K562 (cell line): Measurements from ENCODE around the gene KRTAP10-4. TPM values are rescaled to one million over a fixed set of nuclear protein-coding genes. Genes with fewer than 3 reads are reported as not detected.

Source experiments
- ATAC-seq: fragments of 200-7000 bp; cut with Tn5 transposase; 3 replicates; pipeline ENCODE4 v1.9.1; 2020; ENCODE audit warnings: moderate library complexity
- BruUV-seq: library from RNA; stranded (reverse); fragments of 400-500 nt; replicated peaks from 2 replicates; lab custom pipeline; 2021; lab: Mats Ljungman, UMichigan
- CTCF ChIA-PET: fragments of 300-600 bp; formaldehyde crosslinking; extraction: SDS; loops from one replicate; lab custom pipeline; 2021; ENCODE audit warnings: low intra/inter-chr PET ratio; lab: Yijun Ruan, JAX
- POLR2A ChIA-PET: fragments of 300-600, 350-650 bp; sonication (Branson Sonifier 250); formaldehyde crosslinking; extraction: SDS; loops from one replicate; lab custom pipeline; 2021; ENCODE audit warnings: antibody characterized with exemption, inconsistent platforms; lab: Yijun Ruan, JAX
- DNase-seq, 4 experiments: peaks; one replicate each; pipeline versions ENCODE4 v3.0.0 to v3.0.0-alpha.2; 2011 to 2018; ENCODE audit warnings: low spot score in 3 of 4, mixed read lengths in 3 of 4; ENCODE audit errors: extremely low read depth in 1 of 4
- FAIRE-seq: peaks from 2 replicates; lab custom pipeline; 2011; peaks lifted over from hg19 to GRCh38; lab: Jason Lieb, UNC
- H2AFZ ChIP-seq: 2 replicates; pipeline ENCODE4 v1.6.0; 2011; ENCODE audit warnings: low read depth, low read length, control low read depth, inconsistent platforms
- H3K27ac ChIP-seq: fragments of 200-600 bp; 3 replicates; pipeline ENCODE4 v1.8.0; 2011; ENCODE audit warnings: low read depth, mild to moderate bottlenecking, control low read depth, inconsistent platforms, low read length, moderate library complexity, mixed read lengths; ENCODE audit errors: extremely low read depth
- H3K27me3 ChIP-seq, 2 experiments: fragments of 300-600 bp in 1 of 2; 2 replicates in 1 of 2; 3 replicates in 1 of 2; pipeline versions ENCODE4 v1.6.0 to v1.8.0; 2011; ENCODE audit warnings: inconsistent platforms in 2 of 2, low read length in 2 of 2, mild to moderate bottlenecking in 1 of 2, mixed read lengths in 1 of 2, moderate library complexity in 1 of 2; ENCODE audit not compliant: control insufficient read depth in 2 of 2, insufficient read depth in 2 of 2
- H3K36me3 ChIP-seq: fragments of 300-600 bp; 3 replicates; pipeline ENCODE4 v1.8.0; 2011; ENCODE audit warnings: mild to moderate bottlenecking, low read length, inconsistent platforms; ENCODE audit not compliant: control insufficient read depth, insufficient read depth
- H3K4me1 ChIP-seq, 2 experiments: fragments of 200-600 bp in 1 of 2; replicated peaks in 1 of 2; 2 replicates in 1 of 2; 3 replicates in 1 of 2; pipeline versions ENCODE4 v1.5.1 to v1.8.0; 2011; ENCODE audit warnings: inconsistent platforms in 2 of 2, low read length in 2 of 2, mild to moderate bottlenecking in 1 of 2, mixed read lengths in 1 of 2, moderate library complexity in 1 of 2; ENCODE audit not compliant: control insufficient read depth in 2 of 2, insufficient read depth in 2 of 2
- H3K4me2 ChIP-seq: 2 replicates; pipeline ENCODE4 v1.6.1; 2011; ENCODE audit warnings: low read length, control low read depth, inconsistent platforms, mixed read lengths; ENCODE audit not compliant: insufficient read depth
- H3K4me3 ChIP-seq: fragments of 200-600 bp; sonication (generic), shearing (Covaris generic); 2 replicates; pipeline ENCODE4 v1.5.1; 2016; ENCODE audit warnings: control low read depth, inconsistent platforms
- H3K79me2 ChIP-seq: fragments of 200-600 bp; 3 replicates; pipeline ENCODE4 v1.8.0; 2011; ENCODE audit warnings: low read length, inconsistent platforms; ENCODE audit not compliant: control insufficient read depth, insufficient read depth
- H3K9ac ChIP-seq, 2 experiments: 2 replicates each; pipeline versions ENCODE4 v1.6.0 to v1.6.1; 2011; ENCODE audit warnings: low read depth in 2 of 2, low read length in 2 of 2, control low read depth in 1 of 2, inconsistent platforms in 1 of 2, mild to moderate bottlenecking in 1 of 2, mixed read lengths in 1 of 2; ENCODE audit not compliant: insufficient read depth in 1 of 2
- H3K9me1 ChIP-seq: one replicate; pipeline ENCODE4 v1.6.0; 2011; ENCODE audit warnings: inconsistent platforms, mild to moderate bottlenecking, low read length, moderate library complexity; ENCODE audit not compliant: control insufficient read depth, insufficient read depth
- H3K9me3 ChIP-seq: replicated peaks from 2 replicates; pipeline ENCODE4 v1.5.1; 2011; ENCODE audit warnings: low read depth, low read length, inconsistent platforms; ENCODE audit not compliant: control insufficient read depth, insufficient read depth
- H4K20me1 ChIP-seq: replicated peaks from 2 replicates; pipeline ENCODE4 v1.6.1; 2011; ENCODE audit warnings: low read length, inconsistent platforms, mixed read lengths; ENCODE audit not compliant: control insufficient read depth, insufficient read depth
- BRCA1 ChIP-seq, 2 experiments: fragments of 450-650 bp in 1 of 2; sonication (generic) in 1 of 2; formaldehyde crosslinking in 1 of 2; IDR thresholded peaks; 2 replicates each; pipeline versions ENCODE4 v1.5.0 to v1.6.1; 2017 to 2020; ENCODE audit warnings: mild to moderate bottlenecking in 1 of 2, missing genetic modification reagents in 1 of 2
- FOSL1 ChIP-seq: fragments of 200-800 bp; sonication (Bioruptor generic); conservative IDR thresholded peaks from 2 replicates; pipeline ENCODE4 v1.6.1; 2016; ENCODE audit warnings: missing genetic modification characterization, missing compliant biosample characterization
- JUNB ChIP-seq: fragments of 450-650 bp; formaldehyde crosslinking; conservative IDR thresholded peaks from 2 replicates; pipeline ENCODE4 v1.4.0; 2020; ENCODE audit warnings: mild to moderate bottlenecking
- JUND ChIP-seq, 2 experiments: IDR thresholded peaks; 2 replicates in 1 of 2; 3 replicates in 1 of 2; pipeline ENCODE4 v1.6.1; 2011; ENCODE audit warnings: borderline replicate concordance in 2 of 2, low read depth in 2 of 2, low read length in 2 of 2, improper control_type of control experiment in 1 of 2, missing biosample characterization in 1 of 2, missing genetic modification characterization in 1 of 2, missing genetic modification reagents in 1 of 2
- ZNF274 ChIP-seq: IDR thresholded peaks from 2 replicates; pipeline ENCODE4 v1.6.1; 2011; ENCODE audit warnings: low read depth, mild to moderate bottlenecking, low read length, moderate library complexity, borderline replicate concordance
- WGBS: fragments of 100-300 bp; shearing (Covaris generic); methylation state at CpG from one replicate; pipeline ENCODE4 v1.1.6; 2016; ENCODE audit warnings: low coverage, mixed read lengths; ENCODE audit not compliant: insufficient coverage; ENCODE audit errors: missing lambda C conversion rate; 5-methylcytosine and 5-hydroxymethylcytosine counted together
- in situ Hi-C: fragments of 300-500 bp; cut with MboI; formaldehyde crosslinking; loops from 4 replicates; pipeline ENCODE4 v1.15.0; 2018; ENCODE audit warnings: inconsistent platforms, mixed read lengths
- intact Hi-C: fragments of 100-400 bp; cut with micrococcal nuclease; formaldehyde crosslinking; loops from 2 replicates; pipeline ENCODE4 v1.14.2; 2022
- polyA plus RNA-seq, 8 experiments: library from polyadenylated mRNA; depleted of rRNA in 4 of 8; stranded (reverse) in 5 of 8; unstranded in 3 of 8; fragments of >200 nt; fragmentation: Nextera tagmentation in 2 of 8; fragmentation: Illumina TruSeq in 1 of 8; extraction: Ambion mirVana in 2 of 8; extraction: Trizol in 1 of 8; gene quantifications; 2 replicates each; pipeline versions ENCODE4 v1.2.1 to v1.2.3, GENCODE V29; 2011 to 2014; ENCODE audit warnings: inconsistent platforms in 1 of 8, missing spikeins in 1 of 8
- total RNA-seq, 7 experiments: library from RNA; depleted of rRNA in 6 of 7; stranded (reverse); fragments of >200 nt in 6 of 7; fragmentation: Illumina TruSeq in 2 of 7; extraction: Trizol in 2 of 7; gene quantifications; 2 replicates each; pipeline versions ENCODE4 v1.2.1 to v1.2.3, GENCODE V29; 2011 to 2021; ENCODE audit warnings: low replicate concordance in 1 of 7
- TF ChIP-seq, protein P1 (sequence below), 2 experiments: fragments of 450-650 bp in 1 of 2; sonication (generic) in 1 of 2; formaldehyde crosslinking in 1 of 2; IDR thresholded peaks in 1 of 2; conservative IDR thresholded peaks in 1 of 2; 2 replicates each; pipeline versions ENCODE4 v1.6.1 to v1.8.1; 2016 to 2023; ENCODE audit warnings: mild to moderate bottlenecking in 2 of 2, moderate library complexity in 2 of 2, inconsistent platforms in 1 of 2, missing genetic modification reagents in 1 of 2

Gene KRTAP10-4
- total and polyA plus RNA-seq, 9 of the 15 experiments (the other 6 are each of a cell fraction or from before 2014, with no cell fraction given) = not detected

DNA sequence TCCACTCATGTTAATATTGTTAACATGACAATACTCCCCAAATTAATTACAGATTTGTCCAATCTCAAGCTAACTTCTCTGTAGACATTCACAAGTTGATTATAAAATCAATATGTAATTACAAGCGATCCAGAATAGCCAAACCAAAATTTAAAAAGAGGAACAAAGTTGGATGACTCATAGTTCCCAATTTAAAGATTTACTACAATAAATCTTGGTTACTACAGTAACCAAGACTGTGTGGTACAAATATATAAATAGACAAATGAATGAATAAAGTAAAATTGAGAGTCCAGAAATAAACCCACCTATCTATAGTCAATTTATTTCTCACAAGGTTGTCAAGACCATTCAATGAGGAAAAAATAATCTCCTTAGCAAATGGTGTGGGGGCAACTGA lies 7.1 kb upstream of the KRTAP10-4 start:
- H3K4me1 ChIP-seq = peaks cover 0 to 13% of the 10 kb centered on the region in 2 experiments; a peak in 1 of 5 replicates
- H4K20me1 ChIP-seq = no peaks in the 10 kb centered on the region
- TF ChIP-seq JUNB (CRISPR knock-in tag) = no peak
- TF ChIP-seq BRCA1 (IDR thresholded peaks at IDR 0.05) = no peak
- no peak for TF ChIP-seq BRCA1 (CRISPR knock-in tag; IDR thresholded peaks at IDR 0.05)
- TF ChIP-seq JUND (IDR thresholded peaks at IDR 0.05; ENCODE audit: borderline replicate concordance, low read depth, low read length) = peak; percentile 38; the same call in 1 of the 2 replicates
- TF ChIP-seq JUND (tag; IDR thresholded peaks at IDR 0.05; ENCODE audit: borderline replicate concordance, low read depth, low read length) = 0 out of 3 replicates have a peak, but pooled peaks have one; percentile 39
- TF ChIP-seq, protein P1, sequence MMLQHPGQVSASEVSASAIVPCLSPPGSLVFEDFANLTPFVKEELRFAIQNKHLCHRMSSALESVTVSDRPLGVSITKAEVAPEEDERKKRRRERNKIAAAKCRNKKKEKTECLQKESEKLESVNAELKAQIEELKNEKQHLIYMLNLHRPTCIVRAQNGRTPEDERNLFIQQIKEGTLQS (IDR thresholded peaks at IDR 0.05) = peak; percentile 55; the same call in 1 of the 2 replicates
- TF ChIP-seq, protein P1 (CRISPR knock-in tag; conservative IDR thresholded peaks at IDR 0.05) = no peak
- TF ChIP-seq ZNF274 = no peak
- peak; percentile 81 for TF ChIP-seq FOSL1 (tag)
- no peak overlapping the region for H3K4me3 ChIP-seq
- H3K9ac ChIP-seq = no peak overlapping the region
- no peak overlapping the region for H2AFZ ChIP-seq
- no peak overlapping the region for H3K27ac ChIP-seq
- H3K36me3 ChIP-seq = no peaks in the 10 kb centered on the region
- WGBS = 4% methylated on average over 1 of the region's 1 CpG
- FAIRE-seq (no peak), ATAC-seq (no peak), DNase-seq (no peak)
- no peaks in the 10 kb centered on the region for H3K9me1 ChIP-seq
- in situ Hi-C loops = no loop called here
- ChIA-PET POLR2A (no interaction called here), CTCF (interaction anchor here (0.6 kb wide), 1 partner anchor 56 kb away, joined by 4 read pairs; no protein-coding TSS in a partner anchor)
- no peaks in the 10 kb centered on the region for H3K9me3 ChIP-seq
- H3K79me2 ChIP-seq = no peaks in the 10 kb centered on the region
- intact Hi-C loops = no loop called here
- no TSS peak for BruUV-seq
- no peak overlapping the region for H3K4me2 ChIP-seq
- H3K27me3 ChIP-seq = peaks cover 3 to 11% of the 10 kb centered on the region in 2 experiments; a peak in 3 of 5 replicates
